Right cardiac atrium (tissue), 5 donors: ENCODE data around the gene CCL24. TPM values are rescaled to one million over a fixed set of nuclear protein-coding genes. Genes with fewer than 3 reads are reported as not detected.
"Not testable (repeated sequence)": the region's sequence is repeated elsewhere in the genome, so short reads cannot be mapped to it uniquely, and the experiment has no call there.

Experiments
- ATAC-seq, 2 donors: fragments of 200-7000 bp; cut with Tn5 transposase; one replicate each; pipeline versions ENCODE4 v1.8.0 to v1.9.1; 2020; ENCODE audit warnings: moderate library complexity in 2 of 2, mild to moderate bottlenecking in 1 of 2
- DNase-seq, 3 donors: peaks; one replicate each; pipeline ENCODE4 v3.0.0-alpha.2; 2020
- H3K27ac ChIP-seq: one replicate; pipeline ENCODE4 v1.5.1; 2013; ENCODE audit warnings: mild to moderate bottlenecking, low read length, control low read depth, moderate library complexity
- H3K27me3 ChIP-seq: one replicate; pipeline ENCODE4 v1.6.1; 2013; ENCODE audit not compliant: control insufficient read depth, insufficient read depth
- H3K4me1 ChIP-seq: one replicate; pipeline ENCODE4 v1.6.1; 2013; ENCODE audit warnings: low read length; ENCODE audit not compliant: control insufficient read depth, insufficient read depth
- H3K4me3 ChIP-seq: one replicate; pipeline ENCODE4 v1.5.1; 2013; ENCODE audit warnings: low read length, control low read depth
- H3K9me3 ChIP-seq: one replicate; pipeline ENCODE4 v1.6.1; 2013; ENCODE audit warnings: low read length; ENCODE audit not compliant: control insufficient read depth
- whole genome bisulfite sequencing: extraction: QIAGEN DNeasy Blood & Tissue Kit; methylation state at CpG from one replicate; pipeline ENCODE4 v1.1.7; 2013; 5-methylcytosine and 5-hydroxymethylcytosine counted together
- intact Hi-C, 4 donors: fragments of 100-400 bp; cut with DNase I; formaldehyde crosslinking; loops; one replicate each; pipeline versions ENCODE4 v1.11.0 to v1.14.0; 2022 to 2023
- polyA plus RNA-seq: library from polyadenylated mRNA; stranded (reverse); fragments of 200-250 nt; gene quantifications from one replicate; pipeline ENCODE4 v1.2.3, GENCODE V29; 2013
- total RNA-seq, 4 donors: library from RNA; stranded (reverse); fragmentation: NEBNext Ultra II Directional; extraction: Animal tissue kit (Norgen Biotek cat#: 25700); gene quantifications; one replicate each; pipeline ENCODE4 v1.2.1, GENCODE V29; 2021
- donor health status: healthy with polysubstance abuse.
- donor health status: DM: no; HTN: yes; CAD: no.
- donor health status: DM: no; HTN: no; CAD: no.
- donor health status: DM: no; HTN: yes; CAD: no; lungs with severe emphysema.
- donor health status: DM: yes; HTN: yes; CAD: no.

CCL24 gene
- total and polyA plus RNA-seq, 5 donors, result not detected

GRCh38 chr7:75842836-75843446, 29.3 kb upstream of the CCL24 start:
- Histone ChIP-seq H3K27me3 (no peaks in the 10 kb centered on the region), H3K27ac (peak overlapping the region; percentile 86), H3K4me3 (no peak overlapping the region), H3K4me1 (peaks cover 5% of the 10 kb centered on the region), H3K9me3 (no peaks in the 10 kb centered on the region)
- intact Hi-C loops, result no loop called here
- 39% methylated on average over 8 of the region's 8 CpGs for WGBS
- no peak for DNase-seq
- ATAC-seq, result peak; percentile 70 to 78

- H3K27ac ChIP-seq, result no peak overlapping the region
- H3K27me3 ChIP-seq, result no peaks in the 10 kb centered on the region
- WGBS, result 98% methylated on average over 3 of the region's 3 CpGs
- intact Hi-C loops, result no loop called here
- peaks cover 5% of the 10 kb centered on the region for H3K4me1 ChIP-seq
- ATAC-seq, result no peak
- DNase-seq, result no peak
- H3K4me3 ChIP-seq, result no peak overlapping the region
- no peaks in the 10 kb centered on the region for H3K9me3 ChIP-seq
Observed at GRCh38 chr7:75840029-75840428, 26.4 kb upstream of the CCL24 start.

GRCh38 chr7:75838281-75838930, 24.8 kb upstream of the CCL24 start:
- H3K4me1 ChIP-seq, H3K27ac ChIP-seq, H3K27me3 ChIP-seq, ATAC-seq, H3K4me3 ChIP-seq, DNase-seq, intact Hi-C loops, H3K9me3 ChIP-seq: not testable (repeated sequence)
- 87% methylated on average over 14 of the region's 14 CpGs for WGBS

- DNase-seq, result no peak
- intact Hi-C loops, result no loop called here
Observed at GRCh38 chr7:75836798-75837197, 23.2 kb upstream of the CCL24 start.

GRCh38 chr7:75835688-75836285, 22.2 kb upstream of the CCL24 start:
- no peak overlapping the region for H3K4me3 ChIP-seq
- H3K27me3 ChIP-seq, result no peaks in the 10 kb centered on the region
- DNase-seq (no peak), ATAC-seq (no peak)
- H3K27ac ChIP-seq, result no peak overlapping the region
- H3K4me1 ChIP-seq, result no peaks in the 10 kb centered on the region
- no peaks in the 10 kb centered on the region for H3K9me3 ChIP-seq
- intact Hi-C loops, result no loop called here
- 88% methylated on average over 29 of the region's 29 CpGs for WGBS

More at GRCh38 chr7:75836798-75837197, 23.2 kb upstream of the CCL24 start:
- 96% methylated on average over 7 of the region's 7 CpGs for WGBS
- no peak for ATAC-seq
- Histone ChIP-seq H3K27me3 (no peaks in the 10 kb centered on the region), H3K9me3 (no peaks in the 10 kb centered on the region), H3K27ac (no peak overlapping the region), H3K4me1 (no peaks in the 10 kb centered on the region), H3K4me3 (no peak overlapping the region)

GRCh38 chr7:75833662-75834061, 20.1 kb upstream of the CCL24 start:
- H3K27me3 ChIP-seq, H3K4me3 ChIP-seq, intact Hi-C loops, ATAC-seq, H3K9me3 ChIP-seq, H3K4me1 ChIP-seq, H3K27ac ChIP-seq, DNase-seq: not testable (repeated sequence)
- 83% methylated on average over 6 of the region's 6 CpGs for WGBS

GRCh38 chr7:75830978-75831377, 17.4 kb upstream of the CCL24 start:
- Histone ChIP-seq H3K4me3 (no peak overlapping the region), H3K27ac (no peak overlapping the region), H3K9me3 (no peaks in the 10 kb centered on the region), H3K27me3 (no peaks in the 10 kb centered on the region), H3K4me1 (no peaks in the 10 kb centered on the region)
- DNase-seq, result no peak
- ATAC-seq, result no peak
- WGBS, result 95% methylated on average over 6 of the region's 6 CpGs
- intact Hi-C loops, result no loop called here

- WGBS, result 68% methylated on average over 6 of the region's 6 CpGs
- DNase-seq, H3K4me1 ChIP-seq, H3K4me3 ChIP-seq, H3K27ac ChIP-seq, H3K9me3 ChIP-seq, intact Hi-C loops, ATAC-seq, H3K27me3 ChIP-seq: not testable (repeated sequence)
Observed at GRCh38 chr7:75829656-75830055, 16.1 kb upstream of the CCL24 start.

- intact Hi-C loops, result no loop called here
- ATAC-seq (no peak), DNase-seq (no peak)
- no peak overlapping the region for H3K27ac ChIP-seq
- no peaks in the 10 kb centered on the region for H3K9me3 ChIP-seq
- H3K27me3 ChIP-seq, result no peaks in the 10 kb centered on the region
- no peaks in the 10 kb centered on the region for H3K4me1 ChIP-seq
- 53% methylated on average over 9 of the region's 9 CpGs for WGBS
- H3K4me3 ChIP-seq, result no peak overlapping the region
Observed at GRCh38 chr7:75823198-75823910, 9.7 kb upstream of the CCL24 start.

- intact Hi-C loops, result no loop called here
- no peak for ATAC-seq
- Histone ChIP-seq H3K4me1 (no peaks in the 10 kb centered on the region), H3K27ac (no peak overlapping the region), H3K4me3 (no peak overlapping the region), H3K27me3 (no peaks in the 10 kb centered on the region), H3K9me3 (no peaks in the 10 kb centered on the region)
- 93% methylated on average over 1 of the region's 1 CpG for WGBS
- no peak for DNase-seq
Observed at GRCh38 chr7:75820688-75821087, 7.1 kb upstream of the CCL24 start.

- intact Hi-C loops, result no loop called here
- Histone ChIP-seq H3K4me1 (no peaks in the 10 kb centered on the region), H3K4me3 (no peak overlapping the region), H3K27ac (no peak overlapping the region), H3K27me3 (no peaks in the 10 kb centered on the region), H3K9me3 (no peaks in the 10 kb centered on the region)
- WGBS, result 70% methylated on average over 2 of the region's 2 CpGs
- ATAC-seq, result no peak
- peak in 1 of 3 donors; percentile 66 for DNase-seq
Observed at GRCh38 chr7:75819711-75820110, 6.1 kb upstream of the CCL24 start.
